Measurements from ENCODE around the gene MYL6.

MYL6 gene

DNA sequence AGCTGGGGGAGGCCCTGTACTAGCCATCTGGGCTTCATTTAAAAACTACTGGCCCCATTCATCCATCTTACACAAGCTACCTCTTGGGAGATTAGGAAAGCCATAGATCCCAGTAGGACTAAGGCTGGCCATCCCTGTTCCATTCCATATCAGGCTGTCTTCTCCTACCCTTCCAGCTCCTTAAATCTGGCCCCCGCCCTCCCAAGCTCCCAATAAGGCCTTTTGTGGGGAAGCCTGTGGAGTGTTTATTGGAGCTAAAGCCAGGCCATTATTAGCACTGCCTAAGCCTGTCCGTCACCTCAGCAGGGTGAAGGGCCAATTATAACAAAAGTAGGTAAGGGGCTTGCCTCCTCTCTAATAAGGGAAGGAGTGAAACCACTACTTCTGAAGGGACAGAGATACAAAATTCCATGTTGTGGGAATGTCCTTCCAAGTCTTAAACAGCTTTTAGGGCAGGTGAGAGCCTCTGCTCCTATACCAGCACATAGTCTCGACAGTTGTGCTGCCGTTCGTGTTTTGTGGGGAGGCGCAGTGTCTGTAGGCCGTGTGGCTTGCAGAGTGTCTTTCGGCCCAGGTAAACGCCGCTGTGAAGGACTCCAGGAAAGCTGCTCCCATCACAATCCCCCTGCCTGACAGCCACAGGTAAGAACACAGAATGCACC is 3.7 kb downstream of the MYL6 start:
- DNase-seq (ENCODE audit: low spot score), result no peak
- in situ Hi-C loops (cut with MboI; ENCODE audit: low pct_unique_long_range_greater_than_20kb, low sequenced_read_pairs, unreplicated experiment), result no loop called here
- TF ChIP-seq, protein P1, sequence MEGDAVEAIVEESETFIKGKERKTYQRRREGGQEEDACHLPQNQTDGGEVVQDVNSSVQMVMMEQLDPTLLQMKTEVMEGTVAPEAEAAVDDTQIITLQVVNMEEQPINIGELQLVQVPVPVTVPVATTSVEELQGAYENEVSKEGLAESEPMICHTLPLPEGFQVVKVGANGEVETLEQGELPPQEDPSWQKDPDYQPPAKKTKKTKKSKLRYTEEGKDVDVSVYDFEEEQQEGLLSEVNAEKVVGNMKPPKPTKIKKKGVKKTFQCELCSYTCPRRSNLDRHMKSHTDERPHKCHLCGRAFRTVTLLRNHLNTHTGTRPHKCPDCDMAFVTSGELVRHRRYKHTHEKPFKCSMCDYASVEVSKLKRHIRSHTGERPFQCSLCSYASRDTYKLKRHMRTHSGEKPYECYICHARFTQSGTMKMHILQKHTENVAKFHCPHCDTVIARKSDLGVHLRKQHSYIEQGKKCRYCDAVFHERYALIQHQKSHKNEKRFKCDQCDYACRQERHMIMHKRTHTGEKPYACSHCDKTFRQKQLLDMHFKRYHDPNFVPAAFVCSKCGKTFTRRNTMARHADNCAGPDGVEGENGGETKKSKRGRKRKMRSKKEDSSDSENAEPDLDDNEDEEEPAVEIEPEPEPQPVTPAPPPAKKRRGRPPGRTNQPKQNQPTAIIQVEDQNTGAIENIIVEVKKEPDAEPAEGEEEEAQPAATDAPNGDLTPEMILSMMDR (IDR thresholded peaks at IDR 0.05; ENCODE audit: extremely low read depth, insufficient read depth, missing control alignments), result no peak

DNA sequence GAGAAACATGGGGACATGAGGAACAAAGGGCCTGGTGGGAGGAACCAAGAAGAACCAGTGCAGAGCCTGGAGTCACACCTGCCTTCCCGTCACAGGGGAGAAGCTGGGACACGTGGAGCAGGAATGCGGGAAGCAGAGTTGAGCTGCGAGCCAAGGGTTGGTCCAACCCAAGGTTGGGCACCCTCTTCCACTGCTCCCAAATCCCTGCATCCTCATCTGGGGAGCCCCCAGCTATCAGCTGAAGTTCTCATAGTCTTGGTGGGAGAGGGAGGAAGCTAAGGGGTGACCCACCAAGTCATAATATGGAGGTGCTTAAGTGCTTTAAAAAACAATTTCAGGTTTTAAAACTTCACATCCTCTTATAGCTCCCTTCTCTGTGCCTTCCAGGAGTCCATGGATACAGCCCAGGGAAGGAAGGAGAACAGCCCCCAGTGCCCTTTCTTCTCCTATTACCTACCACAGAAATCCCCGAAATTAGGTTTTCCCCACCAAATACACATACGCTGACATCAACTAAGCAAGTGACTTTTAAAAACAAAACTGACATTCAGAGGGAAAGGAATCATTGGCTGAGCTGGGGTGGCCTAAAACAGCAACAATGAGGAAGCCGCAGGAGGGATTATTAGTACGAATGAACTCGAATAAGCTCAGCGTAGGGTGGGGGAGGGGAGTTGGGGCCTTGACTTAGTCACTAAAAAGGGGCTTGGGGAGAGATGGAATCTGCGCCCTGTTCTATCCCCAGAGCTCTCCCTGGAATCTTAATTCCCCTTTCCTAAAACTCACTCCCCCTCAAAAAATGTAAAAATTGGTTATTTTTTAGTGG is 4.5 kb downstream of the MYL6 start:
- in situ Hi-C loops (cut with MboI; ENCODE audit: low pct_unique_long_range_greater_than_20kb, low sequenced_read_pairs, unreplicated experiment), result no loop called here
- no peak for DNase-seq (ENCODE audit: low spot score)

DNA sequence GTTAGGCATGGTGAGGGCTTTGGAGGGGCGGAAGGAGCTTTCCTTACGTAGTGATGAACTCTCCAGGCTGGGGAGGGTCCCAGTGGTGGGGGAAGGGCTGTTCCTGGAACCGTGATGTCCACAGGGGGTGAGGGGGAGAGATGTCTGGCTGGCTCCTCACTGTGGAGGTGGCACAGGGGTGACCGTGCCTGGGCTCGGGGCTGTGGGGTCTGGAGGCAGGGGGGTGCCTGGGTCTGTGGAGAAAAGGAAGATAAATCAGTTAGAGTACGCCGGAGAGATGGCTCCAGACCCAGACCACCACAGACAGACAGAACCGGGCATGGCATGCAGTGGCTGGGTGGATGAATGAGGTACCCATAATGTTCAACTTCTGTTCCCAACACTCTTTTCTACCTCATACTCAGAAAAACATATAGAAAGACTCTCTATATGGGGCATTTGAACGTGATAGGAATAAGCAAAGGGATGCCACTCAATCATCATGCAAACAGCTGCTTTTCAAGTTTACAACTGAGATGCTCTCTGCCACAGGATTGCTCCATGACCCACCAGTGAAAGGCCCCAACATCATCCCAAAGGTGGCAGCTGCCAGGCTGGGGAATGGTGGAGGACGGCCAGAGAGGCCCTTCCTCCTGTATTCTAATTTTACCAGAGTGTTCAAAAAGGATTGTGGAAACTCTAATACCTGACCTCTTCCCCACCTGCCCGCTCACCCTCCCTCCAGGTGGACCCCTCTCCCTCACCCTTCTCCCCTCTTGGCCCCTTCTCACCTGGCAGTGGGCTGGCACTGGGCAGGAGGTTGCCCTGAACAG is 5.6 kb downstream of the MYL6 start:
- DNase-seq (ENCODE audit: low spot score), result no peak
- TF ChIP-seq, protein P1 (IDR thresholded peaks at IDR 0.05; ENCODE audit: extremely low read depth, insufficient read depth, missing control alignments), result no peak
- in situ Hi-C loops (cut with MboI; ENCODE audit: low pct_unique_long_range_greater_than_20kb, low sequenced_read_pairs, unreplicated experiment), result no loop called here

More for the DNA sequence above, 4.5 kb downstream of the MYL6 start:
- TF ChIP-seq, protein P1 (IDR thresholded peaks at IDR 0.05; ENCODE audit: extremely low read depth, insufficient read depth, missing control alignments), result no peak

DNA sequence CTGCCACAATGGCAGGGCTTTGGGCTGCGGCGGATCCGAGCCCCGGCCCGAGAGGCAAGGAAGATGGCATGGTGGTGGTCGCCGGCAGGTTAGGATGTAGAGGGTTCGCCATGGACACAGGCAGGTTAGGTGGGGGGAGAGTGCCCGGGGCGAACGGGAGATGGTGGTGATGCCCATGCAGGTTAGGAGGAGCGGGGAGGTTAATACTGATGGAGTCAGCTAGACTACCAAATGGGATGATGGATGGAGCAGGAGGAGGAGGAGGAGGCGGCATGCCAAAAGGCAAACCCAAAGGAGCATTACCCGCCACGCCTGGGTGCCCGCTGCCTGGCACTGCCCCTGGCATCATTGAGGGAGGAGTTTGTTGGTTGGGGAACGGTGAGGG is 6.2 kb downstream of the MYL6 start:
- DNase-seq (ENCODE audit: low spot score), result no peak
- TF ChIP-seq, protein P1 (IDR thresholded peaks at IDR 0.05; ENCODE audit: extremely low read depth, insufficient read depth, missing control alignments), result no peak
- in situ Hi-C loops (cut with MboI; ENCODE audit: low pct_unique_long_range_greater_than_20kb, low sequenced_read_pairs, unreplicated experiment), result no loop called here

DNA sequence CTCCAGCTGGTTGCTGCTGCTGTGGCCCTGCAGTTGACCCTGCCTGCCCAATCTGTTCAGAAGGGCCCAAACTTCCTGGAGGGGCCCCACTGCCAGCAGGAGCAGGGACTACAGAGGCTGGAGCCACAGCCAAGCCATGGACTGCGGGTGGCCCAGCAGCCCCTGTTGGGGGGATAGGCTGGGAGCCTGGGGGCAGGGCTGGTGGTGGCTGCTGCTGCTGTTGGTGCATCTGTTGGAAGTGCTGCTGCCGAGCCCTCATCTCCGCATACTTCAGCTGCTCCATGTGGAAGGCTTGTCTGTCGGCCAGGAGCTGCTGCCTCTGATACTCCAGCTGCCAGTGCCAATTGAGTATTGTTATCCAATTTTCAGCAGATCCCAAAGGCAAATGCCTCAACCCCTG is 7.2 kb downstream of the MYL6 start:
- DNase-seq (ENCODE audit: low spot score), result no peak
- TF ChIP-seq, protein P1 (IDR thresholded peaks at IDR 0.05; ENCODE audit: extremely low read depth, insufficient read depth, missing control alignments), result no peak
- in situ Hi-C loops (cut with MboI; ENCODE audit: low pct_unique_long_range_greater_than_20kb, low sequenced_read_pairs, unreplicated experiment), result no loop called here

DNA sequence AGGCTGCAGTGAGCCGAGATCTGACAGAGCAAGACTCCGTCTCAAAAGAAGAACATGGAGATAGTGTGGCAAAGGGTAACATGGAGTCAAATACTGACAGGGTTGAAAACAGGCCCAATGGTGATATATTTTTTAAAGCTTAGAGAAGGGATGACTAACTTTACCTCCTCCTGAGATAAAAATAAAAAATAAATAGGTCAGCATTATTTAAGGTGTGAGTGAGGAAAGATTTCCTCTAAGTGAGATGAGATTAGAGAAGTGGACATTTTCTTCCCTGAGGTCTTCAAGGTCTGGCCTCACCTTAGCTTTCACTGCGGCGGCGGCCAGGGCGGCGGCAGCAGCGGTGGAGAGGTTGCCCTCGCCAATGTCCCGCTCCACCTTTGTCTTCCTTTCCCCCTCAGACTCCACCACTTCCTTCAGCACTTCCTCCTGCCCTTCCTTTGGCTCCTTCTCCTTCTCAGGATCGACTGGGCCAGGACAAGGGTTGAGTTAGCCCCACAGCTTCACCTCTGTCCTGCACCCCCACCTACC is 11.1 kb downstream of the MYL6 start:
- in situ Hi-C loops (cut with MboI; ENCODE audit: low pct_unique_long_range_greater_than_20kb, low sequenced_read_pairs, unreplicated experiment), result no loop called here
- TF ChIP-seq, protein P1 (IDR thresholded peaks at IDR 0.05; ENCODE audit: extremely low read depth, insufficient read depth, missing control alignments), result no peak
- DNase-seq (ENCODE audit: low spot score), result no peak
